T47D (cell line): ENCODE data around the gene UBE2V1.
A peak's percentile ranks its signal among the peaks of the same experiment; 100 is the strongest.

Experiments
- DNase-seq, 2 experiments: peaks; one replicate each; pipeline versions ENCODE4 v3.0.0 to v3.0.0-alpha.2; 2011 to 2012; ENCODE audit warnings: low read depth in 1 of 2, low spot score in 1 of 2
- JUND ChIP-seq: IDR thresholded peaks from 2 replicates; pipeline ENCODE4 v1.6.1; 2012; ENCODE audit warnings: low read depth
- in situ Hi-C: cut with HindIII; loops from 2 replicates; pipeline ENCODE4 v1.10.0; 2016; ENCODE audit warnings: low sequenced_read_pairs, low pct_unique_long_range_greater_than_20kb

UBE2V1 gene

DNA sequence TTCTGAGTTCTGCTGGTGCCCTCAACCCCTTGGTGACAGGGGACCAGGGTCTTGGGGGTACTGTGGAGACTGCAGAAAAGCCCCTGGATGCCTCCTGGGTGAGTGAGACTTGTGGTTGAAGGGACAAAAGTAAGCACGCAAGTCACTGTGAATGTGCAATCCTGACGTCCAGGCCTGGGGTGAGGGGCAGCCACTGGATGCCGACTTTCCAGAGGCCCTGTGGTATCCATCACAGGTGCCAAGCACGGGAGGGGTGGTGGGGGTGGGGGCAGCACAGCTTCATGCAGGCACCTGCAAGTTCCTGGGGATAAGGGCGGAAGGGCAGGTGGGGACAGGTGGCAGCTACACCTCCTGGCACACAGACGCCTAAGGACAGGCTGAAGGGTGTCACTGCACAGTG, 20.1 kb upstream of the UBE2V1 start:
- in situ Hi-C loops, result no loop called here
- no peak for DNase-seq
- no peak for TF ChIP-seq JUND

DNA sequence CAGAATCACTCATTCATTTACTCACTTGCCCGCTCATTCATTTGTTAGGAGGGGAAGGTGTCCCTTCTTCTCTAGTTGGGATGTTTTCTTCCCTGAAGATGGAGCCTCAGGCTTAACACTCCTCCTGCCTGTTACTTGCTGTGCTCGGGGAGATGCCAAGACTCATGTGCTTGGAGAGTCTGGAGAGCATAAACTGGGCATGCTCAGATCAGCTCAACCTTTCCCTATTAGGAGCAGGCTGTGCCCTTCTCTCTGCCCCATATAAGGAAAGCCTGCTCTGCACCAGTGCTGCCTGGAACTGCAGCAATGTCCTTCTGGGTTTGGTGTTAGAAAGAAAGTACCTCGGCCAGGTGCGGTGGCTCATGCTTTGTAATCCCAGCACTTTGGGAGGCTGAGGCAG, 18.0 kb upstream of the UBE2V1 start:
- DNase-seq, result no peak
- TF ChIP-seq JUND, result no peak
- in situ Hi-C loops, result no loop called here

DNA sequence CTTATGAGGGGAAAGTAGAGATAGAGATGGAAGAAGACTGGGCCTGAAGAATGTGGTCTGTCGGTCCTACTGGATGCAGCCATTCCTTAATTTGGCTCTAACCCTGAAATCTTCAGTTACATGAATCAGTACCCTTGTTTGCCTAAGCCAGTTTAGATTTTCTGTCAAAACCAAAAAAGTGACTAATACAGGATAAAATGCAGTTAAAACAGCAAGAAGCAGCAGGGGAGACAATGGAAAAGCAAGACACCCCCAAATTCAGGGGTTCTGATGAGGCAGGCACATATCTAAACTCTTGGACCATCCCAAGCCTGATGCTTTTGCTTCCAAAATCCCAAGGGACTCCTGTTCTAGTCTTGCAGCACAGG, 17.4 kb upstream of the UBE2V1 start:
- no peak for TF ChIP-seq JUND
- no peak for DNase-seq
- in situ Hi-C loops, result no loop called here

DNA sequence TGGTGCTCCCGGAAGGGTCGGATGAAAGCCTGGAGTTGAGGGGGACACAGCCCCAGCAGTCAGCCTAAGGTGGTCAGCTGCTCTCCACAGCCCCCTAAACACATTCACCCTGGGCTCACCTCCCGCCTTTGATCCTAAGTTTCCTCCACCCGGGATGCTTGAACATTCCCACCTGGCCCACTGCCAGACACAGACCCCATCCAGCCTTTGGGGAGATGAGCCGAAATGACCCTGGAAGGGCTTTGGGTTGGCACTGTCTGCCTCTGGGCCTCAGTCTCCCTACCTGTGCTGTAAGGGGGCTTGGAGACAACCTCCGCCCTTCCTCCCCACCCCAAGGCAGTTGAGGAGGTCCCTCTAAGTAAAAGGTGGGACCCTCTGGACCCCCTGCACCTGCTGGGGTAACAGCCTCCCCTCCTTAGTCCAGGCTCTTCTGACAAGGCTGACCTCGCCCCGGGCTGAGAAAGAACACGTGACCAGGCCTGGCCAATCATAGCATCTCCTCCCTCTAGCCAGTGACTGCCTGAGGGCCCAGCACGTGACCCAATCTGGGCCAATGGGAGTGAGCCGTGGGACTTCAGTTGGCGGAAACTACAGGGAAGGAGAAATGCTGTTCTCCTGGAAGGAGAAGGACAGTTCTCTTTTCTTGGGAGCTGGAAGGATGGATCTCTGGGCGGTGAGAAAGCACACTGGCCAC, 16.9 kb upstream of the UBE2V1 start:
- no peak for DNase-seq
- no peak for TF ChIP-seq JUND
- in situ Hi-C loops, result no loop called here

DNA sequence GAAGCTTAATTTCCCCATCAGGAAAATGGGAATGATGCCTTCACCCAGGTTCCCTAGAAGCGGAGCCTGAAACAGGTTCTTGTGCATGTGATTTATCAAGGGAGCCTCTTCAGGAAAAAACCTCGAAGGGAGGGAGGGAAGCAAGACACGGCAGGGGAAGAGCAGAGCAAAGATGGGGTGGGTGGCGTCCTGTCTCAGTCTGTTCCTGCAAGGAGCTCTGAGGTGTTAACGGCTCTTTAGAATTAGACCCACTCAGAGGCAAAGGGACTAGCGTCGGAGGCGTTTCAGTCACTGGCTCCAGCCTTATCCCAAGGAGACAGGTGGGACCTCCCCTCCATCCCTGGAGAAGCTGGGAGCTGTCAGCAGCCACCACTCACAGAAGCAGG, 15.6 kb upstream of the UBE2V1 start:
- DNase-seq, result no peak
- in situ Hi-C loops, result no loop called here
- no peak for TF ChIP-seq JUND

DNA sequence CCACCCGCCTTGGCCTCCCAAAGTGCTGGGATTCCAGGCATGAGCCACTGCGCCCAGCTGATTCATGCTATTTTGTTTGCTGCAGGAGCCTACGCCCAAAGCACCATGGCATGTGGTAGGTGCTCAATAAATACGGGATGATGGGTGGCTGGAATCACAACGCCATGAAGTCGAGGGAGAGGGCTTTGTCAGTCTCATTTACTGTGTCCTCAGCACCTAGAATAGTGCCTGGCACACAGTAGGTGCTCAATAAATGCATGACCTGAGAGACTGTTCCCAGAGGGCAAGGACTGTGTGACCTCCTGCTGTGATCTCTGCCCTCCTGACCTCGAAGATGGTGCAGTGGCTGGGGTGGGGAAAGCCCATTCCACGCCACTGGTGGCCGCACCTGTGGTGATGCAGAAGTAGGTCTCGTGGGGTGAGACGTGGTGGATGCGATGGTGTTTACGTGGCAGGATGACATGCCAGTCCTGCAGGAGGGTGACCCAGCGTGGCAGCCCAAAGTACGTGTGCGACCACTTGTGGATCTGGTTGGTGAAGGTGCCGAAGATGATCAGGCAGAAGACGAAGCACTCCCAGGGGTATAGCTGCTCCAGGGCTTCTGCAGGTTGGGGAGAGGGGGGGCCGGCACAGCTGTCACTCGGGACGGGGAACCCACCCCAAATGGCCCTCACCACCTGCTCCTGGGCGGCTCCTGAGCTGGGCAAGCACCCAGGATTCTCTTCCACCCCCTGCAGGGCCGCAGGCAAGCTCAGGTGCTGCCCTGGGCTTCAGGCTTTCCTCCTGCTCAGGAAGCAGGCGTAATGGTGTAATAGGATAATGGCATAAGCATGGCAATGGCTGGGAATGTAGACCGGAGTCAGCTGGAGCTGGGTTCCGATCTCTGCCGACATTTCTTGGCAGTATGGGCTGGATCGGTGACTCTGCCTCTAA, 14.9 kb upstream of the UBE2V1 start:
- in situ Hi-C loops, result no loop called here
- TF ChIP-seq JUND, result no peak

DNA sequence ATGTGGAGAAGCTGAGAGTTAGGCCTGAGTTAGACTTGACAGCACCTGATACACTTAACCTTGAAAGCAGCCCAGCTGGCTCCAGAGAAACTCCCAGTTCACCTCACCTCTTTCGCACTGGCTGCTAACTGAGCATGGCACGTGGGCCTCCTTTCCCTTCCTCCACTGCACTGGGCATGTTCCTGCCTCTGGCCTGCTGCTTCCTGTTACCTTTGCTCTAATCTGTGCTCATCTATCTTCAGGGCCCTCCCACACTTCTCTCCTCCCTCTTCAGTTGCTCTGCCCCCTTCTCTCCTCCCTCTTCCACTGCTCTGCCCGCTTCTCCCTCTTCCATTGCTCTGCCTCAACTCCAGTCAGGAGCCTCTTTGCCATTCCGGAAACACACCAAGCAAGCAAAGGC, 13.7 kb upstream of the UBE2V1 start:
- in situ Hi-C loops, result no loop called here
- DNase-seq, result no peak
- TF ChIP-seq JUND, result no peak

More for the DNA sequence above, 14.9 kb upstream of the UBE2V1 start:
- DNase-seq, result no peak

DNA sequence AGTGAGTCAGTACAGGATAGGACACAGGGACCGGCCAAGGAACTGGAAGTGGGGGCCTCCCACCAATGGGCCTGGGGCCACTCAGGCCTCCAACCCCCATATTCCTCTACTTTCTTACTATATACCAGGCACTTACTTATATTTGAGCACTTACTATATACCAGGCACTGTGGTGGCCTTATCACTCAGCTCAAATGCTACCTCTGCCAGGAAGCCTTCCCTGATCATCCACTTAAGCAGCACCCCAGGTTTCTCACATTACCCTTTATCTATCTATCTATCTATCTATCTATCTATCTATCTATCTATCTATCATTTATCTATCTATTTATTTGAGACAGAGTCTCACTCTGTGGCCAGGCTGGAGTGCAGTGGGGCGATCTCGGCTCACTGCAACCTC, 12.3 kb upstream of the UBE2V1 start:
- in situ Hi-C loops, result no loop called here
- no peak for DNase-seq
- no peak for TF ChIP-seq JUND

DNA sequence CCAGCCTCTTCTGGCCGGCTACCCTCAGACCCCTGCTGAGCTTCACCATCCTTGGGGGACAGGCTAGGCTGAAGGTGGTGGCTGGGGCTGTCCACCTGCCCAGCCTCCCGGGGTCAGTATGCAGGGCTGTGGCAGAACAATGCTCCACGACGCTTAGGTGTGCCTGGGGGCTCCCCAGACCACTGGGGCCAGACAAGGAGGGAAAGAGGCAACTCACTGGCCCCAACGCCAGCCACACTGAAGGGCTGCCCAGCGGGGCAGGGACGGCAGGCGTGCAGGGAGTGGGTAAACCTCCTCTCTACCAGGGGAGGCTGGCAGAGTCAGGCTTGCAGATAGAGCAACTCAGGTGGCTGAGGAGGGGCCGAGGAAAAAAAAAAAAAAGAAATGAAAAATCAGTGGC, 11.5 kb upstream of the UBE2V1 start:
- TF ChIP-seq JUND, result no peak
- in situ Hi-C loops, result no loop called here
- DNase-seq, result no peak

DNA sequence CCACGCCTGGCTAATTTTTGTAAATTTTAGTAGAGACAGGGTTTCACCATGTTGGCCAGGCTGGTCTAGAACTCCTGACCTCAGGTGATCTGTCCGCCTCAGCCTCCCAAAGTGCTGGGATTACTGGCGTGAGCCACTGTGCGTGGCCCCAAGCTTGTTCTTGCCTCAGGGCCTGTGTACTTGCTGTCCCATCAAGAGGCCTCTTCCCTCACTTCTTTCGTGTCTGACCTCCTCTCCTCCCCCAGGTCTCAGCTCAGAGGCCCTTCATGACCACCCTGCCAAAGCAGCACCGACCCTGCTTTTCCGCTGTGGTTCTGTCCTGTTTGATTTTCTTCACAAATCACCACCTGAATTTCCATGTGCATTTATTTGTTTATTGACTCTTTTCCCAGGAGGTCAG, 10.5 kb upstream of the UBE2V1 start:
- TF ChIP-seq JUND, result no peak
- in situ Hi-C loops, result no loop called here
- no peak for DNase-seq

DNA sequence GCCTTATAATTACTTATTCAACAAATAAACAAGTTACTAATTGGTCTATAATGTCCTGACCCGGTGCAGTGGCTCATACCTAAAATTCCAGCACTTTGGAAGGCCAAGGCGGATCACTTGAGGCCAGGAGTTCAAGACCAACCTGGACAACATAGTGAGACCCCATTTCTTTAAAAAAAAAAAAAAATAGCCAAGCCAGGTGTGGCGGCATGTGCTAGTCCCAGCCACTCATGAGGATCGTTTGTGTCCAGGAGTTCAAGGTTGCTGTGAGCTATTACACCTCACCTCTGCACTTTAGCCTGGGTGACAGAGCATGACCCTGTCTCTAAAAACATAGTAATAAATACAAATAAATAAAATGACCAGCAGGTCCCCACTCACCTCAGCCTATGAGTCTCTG, 9.8 kb upstream of the UBE2V1 start:
- in situ Hi-C loops, result no loop called here
- no peak for TF ChIP-seq JUND
- no peak for DNase-seq

DNA sequence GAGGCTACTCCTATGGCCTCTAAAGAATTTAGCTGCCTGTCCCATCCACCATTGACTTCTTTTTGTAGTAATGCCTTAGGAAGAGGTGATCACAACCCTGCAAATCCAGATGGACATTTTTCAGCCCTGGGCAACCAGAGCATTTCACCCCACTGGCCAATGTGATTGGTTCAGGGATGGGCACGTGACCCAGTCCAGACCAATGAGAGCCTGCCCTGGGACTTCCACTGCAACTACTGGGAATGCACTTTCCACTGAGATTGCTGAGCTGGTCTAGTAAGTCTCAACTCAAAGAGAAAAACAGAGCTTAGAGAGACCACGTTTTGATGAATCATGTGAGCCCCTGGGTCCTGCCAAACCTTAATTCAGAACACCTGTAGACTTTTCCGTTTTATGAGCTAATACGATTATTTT, 8.9 kb upstream of the UBE2V1 start:
- in situ Hi-C loops, result no loop called here
- TF ChIP-seq JUND, result no peak
- peak in 1 of 2 experiments; percentile 65 for DNase-seq

DNA sequence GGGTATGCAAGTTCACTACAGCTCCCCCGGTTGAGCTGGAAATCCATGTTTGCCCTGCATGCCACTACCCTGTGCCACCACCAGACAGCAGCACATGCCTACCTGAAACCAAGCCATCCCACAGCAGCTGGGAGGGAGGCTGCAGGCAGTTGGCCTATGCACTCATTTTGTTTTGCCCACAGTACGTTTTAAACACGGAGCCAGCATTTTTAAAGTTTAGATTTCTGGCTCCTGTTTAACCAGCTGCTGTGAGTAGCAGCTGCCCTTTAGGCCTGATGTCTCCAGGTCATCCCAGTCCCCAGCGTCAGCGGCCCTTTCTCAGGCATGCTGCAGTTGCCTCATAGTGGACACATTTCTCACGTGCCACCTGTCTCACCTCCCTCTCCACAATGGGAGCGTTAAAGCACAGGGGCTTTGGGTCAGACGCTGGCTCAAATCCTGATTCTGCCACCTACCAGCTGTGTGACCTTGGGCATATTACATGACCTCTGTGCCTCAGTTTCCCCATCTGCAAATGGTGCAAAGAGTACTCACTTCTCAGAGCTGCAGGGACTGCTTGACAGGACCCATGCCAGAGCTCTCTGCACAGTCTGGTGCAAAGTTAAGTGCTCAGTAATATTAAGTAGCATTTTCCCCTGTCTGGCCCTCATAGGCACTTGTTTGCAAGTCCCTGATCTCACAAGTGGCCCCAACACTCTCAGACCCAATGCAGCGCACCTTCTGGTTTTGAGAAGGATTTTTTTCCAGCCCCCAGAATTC, 8.2 kb upstream of the UBE2V1 start:
- TF ChIP-seq JUND, result no peak
- peak; percentile 63 to 85 for DNase-seq
- in situ Hi-C loops, result no loop called here
